ENCODE measurements around the gene CCDC158. TPM values are rescaled to one million over a fixed set of nuclear protein-coding genes. Genes with fewer than 3 reads are reported as not detected.

The CCDC158 gene
- total and polyA plus RNA-seq, 10 of the 15 experiments (the other 5 are each of a cell fraction or from before 2014, with no cell fraction given), result not detected

- H3K27me3 ChIP-seq (replicated peaks in 1 of 2; ENCODE audit: control insufficient read depth in 2 of 2, insufficient read depth in 2 of 2, low read length in 1 of 2), result no peaks in the 10 kb centered on the region; a peak in 1 of 4 replicates
- ChIA-PET POLR2A (no interaction called here), SMC1A (ENCODE audit: uncharacterized antibody, unreplicated experiment) (no interaction called here), RAD21 (ENCODE audit: unreplicated experiment) (no interaction called here), CTCF (interaction anchor here (1.9 kb wide), 1 partner anchor 183 kb away, joined by 3 read pairs; no protein-coding TSS in a partner anchor)
- H3K27ac ChIP-seq (ENCODE audit: control insufficient read depth, insufficient read depth), result no peak overlapping the region
- no peak for FAIRE-seq
- H3K4me1 ChIP-seq (ENCODE audit: control insufficient read depth, insufficient read depth, low read length), result no peaks in the 10 kb centered on the region
- TF ChIP-seq SMARCA5 (IDR thresholded peaks at IDR 0.05) (no peak), JUNB (IDR thresholded peaks at IDR 0.05) (no peak), PAX8 (IDR thresholded peaks at IDR 0.05) (no peak), HCFC1 (IDR thresholded peaks at IDR 0.05; ENCODE audit: low read length) (no peak), MEF2A (IDR thresholded peaks at IDR 0.05; ENCODE audit: insufficient read depth, low read depth, low read length) (no peak), RAD21 (IDR thresholded peaks at IDR 0.05; ENCODE audit: insufficient read depth, low read depth, low read length) (no peak), POU2F2 (IDR thresholded peaks at IDR 0.05; ENCODE audit: borderline replicate concordance, low read depth, low read length) (no peak), ZNF217 (IDR thresholded peaks at IDR 0.05) (no peak), MEF2B (IDR thresholded peaks at IDR 0.05; ENCODE audit: partially characterized antibody, poor library complexity, severe bottlenecking) (no peak), TARDBP (IDR thresholded peaks at IDR 0.05; ENCODE audit: borderline replicate concordance) (no peak), USF2 (IDR thresholded peaks at IDR 0.05; ENCODE audit: borderline replicate concordance, low read depth, low read length) (no peak), ZBED1 (IDR thresholded peaks at IDR 0.05; ENCODE audit: borderline replicate concordance) (no peak), YY1 (IDR thresholded peaks at IDR 0.05; ENCODE audit: low read depth, low read length) (no peak)
- no peak overlapping the region for H3K4me2 ChIP-seq (ENCODE audit: control insufficient read depth, insufficient read depth)
- H2AFZ ChIP-seq (ENCODE audit: control insufficient read depth, low read depth, low read length), result no peak overlapping the region
- no peak for ATAC-seq
- WGBS (ENCODE audit: insufficient coverage, insufficient replicate concordance, low lambda C conversion rate, missing lambda C conversion rate), result 0% methylated on average over 2 of the region's 2 CpGs
- H3K9me3 ChIP-seq (replicated peaks; ENCODE audit: control insufficient read depth, insufficient read depth, low read length), result peaks cover 3% of the 10 kb centered on the region; the same call in 1 of the 3 replicates
- in situ Hi-C loops (cut with MboI), result no loop called here
- BruUV-seq (replicated peaks), result no TSS peak
- no peak for DNase-seq (ENCODE audit: low read depth, low spot score)
- no peaks in the 10 kb centered on the region for H3K79me2 ChIP-seq (ENCODE audit: control insufficient read depth, insufficient read depth, low read length)
- H4K20me1 ChIP-seq (ENCODE audit: control insufficient read depth, insufficient read depth), result no peaks in the 10 kb centered on the region
- H3K9ac ChIP-seq (ENCODE audit: control insufficient read depth, insufficient read depth, low read length), result no peak overlapping the region
- no peaks in the 10 kb centered on the region for H3K36me3 ChIP-seq (ENCODE audit: control insufficient read depth in 2 of 2, insufficient read depth in 2 of 2, low read length in 1 of 2)
- intact Hi-C loops (cut with micrococcal nuclease; ENCODE audit: unreplicated experiment), result no loop called here
- no peak overlapping the region for H3K4me3 ChIP-seq
Measured at GRCh38 chr4:76383001-76383400, 37.9 kb downstream of the CCDC158 start.

Data from GM12878 (cell line).